GM12892 (cell line): Measurements from ENCODE around the gene SPAM1.

ENCODE experiments used
- POLR2A ChIP-seq: IDR thresholded peaks from 2 replicates; pipeline ENCODE4 v1.6.1; 2011; ENCODE audit warnings: low read depth, low read length, control low read depth
- TAF1 ChIP-seq: IDR thresholded peaks from 2 replicates; pipeline ENCODE4 v1.6.1; 2011; ENCODE audit warnings: low read depth, mild to moderate bottlenecking, control low read depth, low read length, borderline replicate concordance

DNA sequence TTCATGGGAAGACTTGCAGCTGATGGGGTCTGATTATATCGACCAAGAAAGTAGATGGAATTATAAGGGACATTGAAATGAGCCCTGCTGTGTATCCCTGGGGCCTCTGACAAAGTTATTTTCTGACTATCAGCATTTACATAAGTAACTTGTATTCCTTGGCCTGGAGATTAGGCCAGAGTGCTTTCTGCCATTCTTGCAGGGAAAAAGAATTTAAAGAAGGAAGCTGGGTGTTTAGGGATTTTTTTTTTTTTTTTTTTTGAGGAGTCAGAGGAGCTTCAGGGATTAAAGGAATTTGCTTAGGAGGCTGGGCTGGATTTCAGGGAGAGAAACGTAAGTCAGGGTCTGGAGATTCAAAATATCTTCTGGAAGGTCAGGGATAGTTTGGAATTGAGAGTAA, 4.6 kb downstream of the SPAM1 start:
- TF ChIP-seq POLR2A (no peak), TAF1 (no peak)
